ENCODE measurements around the gene STX12. TPM values are rescaled to one million over a fixed set of nuclear protein-coding genes. Genes with fewer than 3 reads are reported as not detected.

The STX12 gene
- total and polyA plus RNA-seq, 2 experiments from 2014 or later: 6.1 to 9.0 TPM

- no peaks in the 10 kb centered on the region for H3K9me3 Mint-ChIP-seq
- Histone ChIP-seq H3K4me3 (no peak overlapping the region), H3K4me1 (ENCODE audit: insufficient read depth) (no peaks in the 10 kb centered on the region), H3K79me2 (replicated peaks; ENCODE audit: insufficient read depth) (no peaks in the 10 kb centered on the region), H3K27ac (ENCODE audit: low read depth) (no peak overlapping the region), H3F3A (replicated peaks; ENCODE audit: low read depth) (no peaks in the 10 kb centered on the region), H3K9me2 (ENCODE audit: insufficient read depth) (no peaks in the 10 kb centered on the region), H2AFZ (no peak overlapping the region), H3K4me2 (no peak overlapping the region), H4K20me1 (replicated peaks; ENCODE audit: insufficient read depth) (no peaks in the 10 kb centered on the region; the same call in 1 of the 2 replicates), H3K27me3 (ENCODE audit: insufficient read depth) (no peaks in the 10 kb centered on the region), H3K36me3 (ENCODE audit: insufficient read depth) (peaks cover 8% of the 10 kb centered on the region)
- no peak overlapping the region for H3K4me3 Mint-ChIP-seq
- H3K27ac Mint-ChIP-seq: no peak overlapping the region
- no peaks in the 10 kb centered on the region for H3K27me3 Mint-ChIP-seq (ENCODE audit: insufficient read depth, low read depth, poor library complexity)
- H3K4me1 Mint-ChIP-seq: no peaks in the 10 kb centered on the region
- peaks cover 9% of the 10 kb centered on the region; the same call in 2 of the 3 replicates for H3K36me3 Mint-ChIP-seq (ENCODE audit: low read depth)
- ATAC-seq (peak; percentile 33; the same call in 2 of the 3 replicates), DNase-seq (ENCODE audit: low spot score) (peak; percentile 10)
- TF ChIP-seq, protein P1, sequence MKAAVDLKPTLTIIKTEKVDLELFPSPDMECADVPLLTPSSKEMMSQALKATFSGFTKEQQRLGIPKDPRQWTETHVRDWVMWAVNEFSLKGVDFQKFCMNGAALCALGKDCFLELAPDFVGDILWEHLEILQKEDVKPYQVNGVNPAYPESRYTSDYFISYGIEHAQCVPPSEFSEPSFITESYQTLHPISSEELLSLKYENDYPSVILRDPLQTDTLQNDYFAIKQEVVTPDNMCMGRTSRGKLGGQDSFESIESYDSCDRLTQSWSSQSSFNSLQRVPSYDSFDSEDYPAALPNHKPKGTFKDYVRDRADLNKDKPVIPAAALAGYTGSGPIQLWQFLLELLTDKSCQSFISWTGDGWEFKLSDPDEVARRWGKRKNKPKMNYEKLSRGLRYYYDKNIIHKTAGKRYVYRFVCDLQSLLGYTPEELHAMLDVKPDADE (IDR thresholded peaks at IDR 0.05): no peak
- peak in 1 of 2 experiments; percentile 45; a peak in 2 of 4 replicates for TF ChIP-seq CTCF (conservative IDR thresholded peaks at IDR 0.05; ENCODE audit: low read depth in 2 of 2)
These were observed 12.6 kb upstream of the STX12 start for GRCh38 chr1:27760426-27760825.

- Mint-ChIP-seq H3K9me3 (no peaks in the 10 kb centered on the region), H3K4me3 (no peak overlapping the region), H3K27ac (no peak overlapping the region), H3K27me3 (ENCODE audit: insufficient read depth, low read depth, poor library complexity) (no peaks in the 10 kb centered on the region), H3K4me1 (no peaks in the 10 kb centered on the region), H3K36me3 (ENCODE audit: low read depth) (peaks cover 5% of the 10 kb centered on the region; the same call in 2 of the 3 replicates)
- Histone ChIP-seq H2AFZ (no peak overlapping the region), H3K27me3 (ENCODE audit: insufficient read depth) (no peaks in the 10 kb centered on the region), H3K9me2 (ENCODE audit: insufficient read depth) (no peaks in the 10 kb centered on the region), H3K4me2 (no peak overlapping the region), H3F3A (replicated peaks; ENCODE audit: low read depth) (no peaks in the 10 kb centered on the region), H3K36me3 (ENCODE audit: insufficient read depth) (peaks cover 8% of the 10 kb centered on the region), H3K27ac (ENCODE audit: low read depth) (no peak overlapping the region), H3K4me1 (ENCODE audit: insufficient read depth) (no peaks in the 10 kb centered on the region), H3K79me2 (replicated peaks; ENCODE audit: insufficient read depth) (no peaks in the 10 kb centered on the region), H3K4me3 (no peak overlapping the region), H4K20me1 (replicated peaks; ENCODE audit: insufficient read depth) (no peaks in the 10 kb centered on the region; the same call in 1 of the 2 replicates)
- DNase-seq (ENCODE audit: low spot score) (no peak), ATAC-seq (no peak)
- TF ChIP-seq POLR2AphosphoS5 (IDR thresholded peaks at IDR 0.05; ENCODE audit: low read depth) (no peak), NANOG (IDR thresholded peaks at IDR 0.05; ENCODE audit: borderline replicate concordance) (no peak), CTCF (conservative IDR thresholded peaks at IDR 0.05; ENCODE audit: low read depth in 2 of 2) (no peak), STAT1 (IDR thresholded peaks at IDR 0.05; ENCODE audit: unreplicated experiment) (no peak)
- TF ChIP-seq, protein P2, sequence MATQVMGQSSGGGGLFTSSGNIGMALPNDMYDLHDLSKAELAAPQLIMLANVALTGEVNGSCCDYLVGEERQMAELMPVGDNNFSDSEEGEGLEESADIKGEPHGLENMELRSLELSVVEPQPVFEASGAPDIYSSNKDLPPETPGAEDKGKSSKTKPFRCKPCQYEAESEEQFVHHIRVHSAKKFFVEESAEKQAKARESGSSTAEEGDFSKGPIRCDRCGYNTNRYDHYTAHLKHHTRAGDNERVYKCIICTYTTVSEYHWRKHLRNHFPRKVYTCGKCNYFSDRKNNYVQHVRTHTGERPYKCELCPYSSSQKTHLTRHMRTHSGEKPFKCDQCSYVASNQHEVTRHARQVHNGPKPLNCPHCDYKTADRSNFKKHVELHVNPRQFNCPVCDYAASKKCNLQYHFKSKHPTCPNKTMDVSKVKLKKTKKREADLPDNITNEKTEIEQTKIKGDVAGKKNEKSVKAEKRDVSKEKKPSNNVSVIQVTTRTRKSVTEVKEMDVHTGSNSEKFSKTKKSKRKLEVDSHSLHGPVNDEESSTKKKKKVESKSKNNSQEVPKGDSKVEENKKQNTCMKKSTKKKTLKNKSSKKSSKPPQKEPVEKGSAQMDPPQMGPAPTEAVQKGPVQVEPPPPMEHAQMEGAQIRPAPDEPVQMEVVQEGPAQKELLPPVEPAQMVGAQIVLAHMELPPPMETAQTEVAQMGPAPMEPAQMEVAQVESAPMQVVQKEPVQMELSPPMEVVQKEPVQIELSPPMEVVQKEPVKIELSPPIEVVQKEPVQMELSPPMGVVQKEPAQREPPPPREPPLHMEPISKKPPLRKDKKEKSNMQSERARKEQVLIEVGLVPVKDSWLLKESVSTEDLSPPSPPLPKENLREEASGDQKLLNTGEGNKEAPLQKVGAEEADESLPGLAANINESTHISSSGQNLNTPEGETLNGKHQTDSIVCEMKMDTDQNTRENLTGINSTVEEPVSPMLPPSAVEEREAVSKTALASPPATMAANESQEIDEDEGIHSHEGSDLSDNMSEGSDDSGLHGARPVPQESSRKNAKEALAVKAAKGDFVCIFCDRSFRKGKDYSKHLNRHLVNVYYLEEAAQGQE (IDR thresholded peaks at IDR 0.05; ENCODE audit: unreplicated experiment): no peak
- TF ChIP-seq, protein P1 (IDR thresholded peaks at IDR 0.05): no peak
These were observed 11.0 kb upstream of the STX12 start for GRCh38 chr1:27762033-27762432.

Data from GM23338 (cell line).